Stimulated activated CD8-positive, alpha-beta memory T cell treated with anti-CD3 and anti-CD28 coated beads, Interleukin-15, amount 100 ng/mL, for 1 hour (primary cell): ENCODE measurements around the gene NKAIN1.
"Not testable (repeated sequence)": the region's sequence is repeated elsewhere in the genome, so short reads cannot be mapped to it uniquely, and the experiment has no call there.

ENCODE experiments used
- DNase-seq: peaks from one replicate; pipeline ENCODE4 v3.0.0-alpha.2; 2020; ENCODE audit warnings: low read depth

NKAIN1 gene

DNA sequence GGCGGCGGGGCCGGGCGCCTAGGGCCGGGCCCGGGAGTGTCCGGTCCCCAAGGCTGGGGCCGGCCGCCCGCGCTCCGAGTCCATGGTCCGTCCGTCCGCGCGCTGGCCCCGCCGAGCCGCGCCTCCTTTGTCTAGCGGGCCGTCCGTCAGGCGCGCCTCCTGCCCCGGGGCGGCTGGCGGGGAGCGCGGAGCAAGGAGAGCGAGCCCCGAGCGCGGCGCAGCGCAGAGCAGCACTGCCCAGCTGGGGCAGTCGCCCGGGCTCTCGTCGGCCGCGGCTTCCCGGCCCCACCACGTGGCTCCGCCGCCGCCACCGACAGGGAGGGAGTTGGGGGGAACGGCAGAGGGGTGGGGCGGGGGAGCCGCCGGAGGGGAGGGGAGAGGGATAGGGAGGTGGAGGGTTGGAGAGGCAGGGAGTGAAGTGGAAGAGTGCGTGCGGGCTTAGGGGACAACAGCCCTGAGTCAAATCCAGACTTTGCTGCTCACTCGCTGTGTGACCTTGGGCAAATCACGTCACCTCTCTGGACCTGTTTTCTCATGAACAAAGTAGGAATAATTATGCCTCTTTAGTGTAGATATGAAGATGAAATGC lies at the start of gene NKAIN1:
Gene NKAIN1 (minus strand): TSS at position 235 of the 589 bp plus-strand sequence. CDS start 340 bp downstream, outside the sequence.
- no peak for DNase-seq

DNA sequence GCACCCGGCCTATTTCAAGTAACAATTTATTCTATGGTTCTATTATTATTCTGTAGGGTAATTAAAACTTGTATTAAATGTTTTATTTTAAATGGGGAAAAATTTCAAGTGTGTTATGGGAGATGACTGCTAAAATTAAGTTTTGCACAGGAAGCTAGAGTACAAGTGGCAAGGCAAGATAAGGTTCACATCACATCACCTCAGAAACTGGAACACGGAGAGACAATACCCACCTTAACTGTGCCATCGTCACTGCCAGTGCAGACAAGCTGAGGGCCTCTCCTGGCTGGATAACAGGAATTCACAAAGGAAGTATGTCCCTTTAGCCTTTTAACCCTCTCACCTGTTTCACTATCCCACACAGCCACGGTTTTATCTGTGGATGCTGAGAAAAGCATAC lies 49.3 kb upstream of the NKAIN1 start:
- DNase-seq, result no peak

DNA sequence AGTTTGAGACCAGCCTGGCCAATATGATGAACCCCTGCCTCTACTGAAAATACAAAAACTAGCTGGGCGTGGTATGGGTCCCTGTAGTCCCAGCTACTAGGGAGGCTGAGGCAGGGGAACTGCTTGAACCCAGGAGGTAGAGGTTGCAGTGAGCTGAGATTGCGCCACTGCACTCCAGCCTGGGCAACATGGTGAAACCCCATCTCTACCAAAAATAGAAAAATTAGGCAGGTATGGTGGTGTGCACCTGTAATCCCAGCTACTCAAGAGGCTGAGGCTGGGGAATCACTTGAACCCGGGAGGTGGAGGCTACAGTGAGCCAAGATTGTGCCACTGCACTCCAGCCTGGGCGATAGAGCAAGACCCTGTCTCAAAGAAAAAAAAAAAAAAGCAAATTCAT lies 48.1 kb upstream of the NKAIN1 start:
- DNase-seq, result not testable (repeated sequence)

DNA sequence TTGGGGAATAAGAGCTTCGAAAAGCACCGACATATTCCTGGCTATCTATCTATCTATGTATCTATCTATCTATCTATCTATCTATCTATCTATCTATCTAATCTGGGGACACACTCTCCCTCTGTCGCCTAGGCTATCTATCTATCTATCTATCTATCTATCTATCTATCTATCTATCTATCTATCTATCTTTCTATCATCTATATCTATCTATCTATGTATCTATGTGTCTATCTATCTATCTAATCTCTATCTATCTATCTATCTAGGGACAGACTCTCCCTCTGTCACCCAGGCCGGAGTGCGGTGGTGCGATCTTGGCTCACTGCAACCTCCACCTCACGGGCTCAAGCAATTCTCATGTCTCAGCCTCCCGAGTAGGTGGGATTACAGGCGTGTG lies 42.7 kb upstream of the NKAIN1 start:
- not testable (repeated sequence) for DNase-seq

DNA sequence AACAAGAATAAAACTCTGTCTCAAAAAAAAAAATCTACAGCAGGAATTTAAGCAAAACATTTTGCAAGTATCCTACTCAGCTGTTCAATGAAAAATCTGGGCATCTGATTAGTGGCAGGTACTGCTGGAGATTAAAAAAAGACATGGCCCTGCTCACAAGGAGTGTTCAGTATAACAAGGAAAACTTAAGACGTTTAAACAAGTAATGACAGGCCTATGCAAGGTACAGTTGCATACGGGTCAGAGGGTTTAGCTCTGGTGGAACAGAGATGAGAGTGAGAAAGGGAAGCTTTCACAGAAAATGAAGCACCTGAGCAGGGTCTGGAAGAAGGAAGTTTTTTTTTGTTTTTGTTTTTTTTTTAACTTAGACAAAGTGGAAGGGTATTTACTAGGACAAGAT lies 33.9 kb upstream of the NKAIN1 start:
- DNase-seq, result no peak

DNA sequence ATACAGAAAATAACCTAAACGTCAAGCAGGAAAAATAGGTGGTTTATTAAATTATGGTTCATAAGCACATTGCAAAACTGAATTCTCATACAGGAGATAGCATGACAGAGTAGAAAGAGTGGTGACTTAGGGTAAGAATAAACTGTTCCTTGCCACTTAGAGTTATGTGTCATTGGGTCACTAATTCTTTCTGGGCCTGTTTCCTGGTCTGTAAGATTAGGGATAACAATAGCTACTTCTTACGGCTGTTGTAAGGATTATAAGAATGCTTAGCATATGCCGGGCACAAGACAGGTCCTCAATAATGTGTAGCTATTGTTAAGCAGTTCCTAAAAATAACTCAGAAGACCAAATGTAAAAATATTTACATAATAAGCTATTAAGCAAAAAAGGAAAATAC lies 32.7 kb upstream of the NKAIN1 start:
- no peak for DNase-seq

DNA sequence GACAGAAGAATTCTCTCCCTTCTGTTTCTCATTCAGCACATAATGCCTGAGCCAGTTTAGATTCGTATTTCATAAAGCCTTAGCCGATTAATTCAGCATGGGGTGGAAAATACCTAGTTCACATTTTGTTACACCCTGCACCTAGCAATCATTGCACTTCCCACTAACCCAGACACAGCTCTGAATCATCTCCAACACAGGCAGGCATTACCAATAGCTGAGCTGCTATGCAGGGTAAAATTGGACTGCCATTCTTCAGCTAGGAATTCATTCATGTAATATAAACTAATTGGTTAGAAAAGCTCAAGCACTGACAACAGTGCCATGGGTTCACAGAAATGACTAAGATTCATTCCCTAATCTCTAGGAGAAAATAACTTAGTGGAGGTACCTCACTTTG lies 26.9 kb upstream of the NKAIN1 start:
- DNase-seq, result no peak

DNA sequence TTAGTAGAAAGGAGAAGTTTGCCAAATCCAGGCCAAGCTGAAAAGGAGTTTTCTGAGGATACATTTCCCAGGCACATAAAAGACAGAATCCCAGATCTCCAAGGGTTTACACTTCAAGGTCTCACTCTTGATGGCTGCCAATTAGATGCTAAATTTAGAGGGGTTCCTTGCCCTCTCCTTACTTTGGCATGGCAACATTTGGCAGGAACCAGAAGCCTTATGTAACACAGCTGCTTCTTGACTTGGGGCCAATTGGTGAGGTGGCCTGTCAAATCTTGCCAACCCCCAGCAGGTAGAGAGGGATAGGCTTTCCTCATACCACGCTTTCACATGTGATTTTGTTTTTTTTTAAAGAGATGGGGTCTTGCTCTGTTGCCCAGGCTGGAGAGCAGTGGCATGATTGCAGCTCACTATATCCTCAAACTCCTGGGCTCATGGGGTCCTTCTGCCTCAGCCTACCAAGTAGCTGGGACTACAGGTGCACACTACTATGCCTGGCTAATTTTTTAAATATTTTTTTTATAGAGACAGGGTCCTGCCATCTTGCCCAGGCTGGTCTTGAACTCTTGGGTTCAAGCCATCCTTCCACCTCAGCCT lies 25.2 kb upstream of the NKAIN1 start:
- DNase-seq, result no peak

DNA sequence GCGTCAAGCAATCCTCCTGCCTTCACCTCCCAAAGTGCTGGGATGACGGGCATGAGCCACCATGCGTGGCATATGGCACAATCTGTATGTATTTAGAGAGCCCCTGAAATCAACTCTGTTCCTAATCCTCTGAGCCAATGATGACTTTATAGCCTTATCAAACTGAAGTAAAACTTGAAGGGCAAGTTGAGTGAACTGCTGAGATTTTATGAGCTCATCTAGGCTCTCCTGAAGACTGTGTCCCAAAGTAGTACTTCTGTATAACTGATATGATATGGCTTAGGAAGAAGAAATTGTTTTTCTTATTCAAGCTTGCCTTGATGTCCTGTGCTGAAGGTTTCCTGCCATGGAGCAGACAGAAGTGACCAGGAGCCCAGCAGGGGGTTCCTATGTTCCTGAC lies 23.7 kb upstream of the NKAIN1 start:
- no peak for DNase-seq

DNA sequence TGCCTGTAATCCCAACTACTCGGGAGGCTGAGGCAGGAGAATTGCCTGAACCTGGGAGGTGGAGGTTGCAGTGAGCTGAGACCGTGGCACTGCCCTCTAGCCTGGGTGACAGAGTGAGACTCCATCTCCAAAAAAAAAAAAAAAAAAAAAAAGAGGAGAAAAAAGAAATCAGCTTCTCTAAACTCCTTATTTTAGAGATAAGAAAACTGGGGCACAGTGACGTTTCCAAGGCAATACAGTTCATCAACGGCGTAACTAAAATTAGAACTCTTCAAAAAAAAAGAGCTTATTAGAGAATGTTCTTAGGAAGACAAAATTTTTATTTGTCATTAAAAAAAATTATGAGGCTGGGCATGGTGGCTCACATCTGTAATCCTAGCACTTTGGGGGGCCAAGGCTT lies 22.7 kb upstream of the NKAIN1 start:
- not testable (repeated sequence) for DNase-seq

DNA sequence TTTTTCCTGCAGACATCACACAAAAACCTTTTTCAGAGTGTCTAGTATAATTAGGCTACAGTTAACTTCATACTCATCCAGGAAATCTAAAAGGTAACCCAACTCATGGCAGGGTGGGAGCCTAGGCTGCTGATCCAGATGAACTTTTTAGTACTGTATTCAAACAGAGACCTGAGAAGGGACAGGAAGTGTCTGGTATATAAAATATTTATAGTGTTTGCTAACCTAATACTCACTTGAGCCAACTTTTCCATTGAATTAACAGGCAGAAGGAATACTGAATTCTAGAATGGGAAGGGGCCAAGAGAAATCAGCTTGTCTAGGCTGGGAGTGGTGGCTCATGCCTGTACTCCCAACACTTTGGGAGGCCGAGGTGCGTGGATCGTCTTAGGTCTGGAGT lies 22.2 kb upstream of the NKAIN1 start:
- no peak for DNase-seq

DNA sequence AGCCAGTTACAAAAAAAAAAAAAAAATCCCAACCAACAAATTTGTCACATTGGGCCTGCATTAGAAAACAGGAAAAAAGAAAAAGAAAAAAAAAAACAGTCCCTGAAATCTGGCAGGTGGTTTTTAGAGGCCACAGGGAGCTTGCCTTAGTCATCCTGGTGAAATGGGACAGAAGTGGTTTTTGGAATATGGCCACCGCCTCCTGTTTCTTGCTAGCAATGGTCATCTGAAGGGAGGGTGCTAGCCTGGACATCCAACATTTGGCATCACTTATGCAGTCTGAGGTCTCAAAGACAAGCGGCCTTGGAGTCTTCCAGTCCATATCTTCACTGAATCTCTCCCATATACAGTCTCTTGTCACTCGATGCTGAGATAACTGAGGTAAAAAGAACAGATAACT lies 20.1 kb upstream of the NKAIN1 start:
- DNase-seq, result no peak

DNA sequence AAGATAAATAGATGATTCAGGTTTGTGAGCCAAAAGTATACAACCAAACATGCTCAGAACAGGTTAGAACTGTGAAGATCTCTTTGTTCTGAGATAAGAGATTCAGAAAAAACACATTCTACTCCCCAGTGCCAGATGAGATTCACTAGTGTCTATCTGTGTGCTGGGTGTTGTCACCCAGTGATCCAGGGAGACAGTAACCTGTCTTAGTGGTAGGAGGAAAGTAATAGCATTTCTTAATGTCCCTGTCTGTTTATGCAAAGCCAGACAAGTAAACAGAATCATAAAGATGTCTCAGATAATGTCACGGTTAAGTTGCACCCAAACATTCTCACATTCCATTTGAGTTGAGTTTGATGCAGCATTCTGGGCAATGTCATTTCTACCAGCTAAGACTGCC lies 18.9 kb upstream of the NKAIN1 start:
- DNase-seq, result no peak

DNA sequence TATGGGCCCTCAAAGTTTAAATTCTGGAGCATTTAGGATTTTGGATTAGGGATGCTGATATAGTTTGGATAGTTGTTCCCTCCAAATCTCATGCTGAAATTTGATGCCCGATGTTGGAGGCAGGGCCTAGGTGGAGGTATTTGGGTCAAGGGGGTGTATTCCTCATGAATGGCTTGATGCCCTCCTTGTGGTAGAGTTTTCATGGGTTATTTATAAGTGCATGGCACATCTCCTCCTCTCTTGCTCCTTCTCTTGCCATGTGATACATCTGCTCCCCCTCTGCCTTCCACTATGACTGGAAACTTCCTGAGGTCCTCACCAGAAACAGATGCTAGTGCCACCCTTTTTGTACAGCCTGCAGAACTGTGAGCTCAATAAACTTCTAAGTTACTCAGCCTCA lies 17.5 kb upstream of the NKAIN1 start:
- DNase-seq, result no peak

DNA sequence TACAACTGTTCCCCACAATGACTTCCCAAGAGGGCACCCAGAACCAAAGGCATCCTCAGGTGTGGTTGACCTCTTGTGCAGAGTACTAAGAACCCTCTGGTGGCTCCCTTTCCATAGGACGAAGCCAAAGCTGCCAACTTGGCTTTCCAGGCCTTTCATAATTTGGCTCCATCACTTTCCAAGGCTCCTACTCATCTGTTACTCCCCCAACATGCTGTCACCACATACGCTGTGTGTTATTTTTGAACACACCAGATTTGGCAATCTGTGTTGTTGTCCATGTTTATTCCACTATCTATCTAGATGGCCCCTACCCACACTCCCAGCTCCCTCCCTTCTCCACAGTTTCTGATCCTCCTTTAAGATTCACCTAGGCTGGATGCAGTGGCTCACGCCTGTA lies 10.2 kb upstream of the NKAIN1 start:
- DNase-seq, result no peak

DNA sequence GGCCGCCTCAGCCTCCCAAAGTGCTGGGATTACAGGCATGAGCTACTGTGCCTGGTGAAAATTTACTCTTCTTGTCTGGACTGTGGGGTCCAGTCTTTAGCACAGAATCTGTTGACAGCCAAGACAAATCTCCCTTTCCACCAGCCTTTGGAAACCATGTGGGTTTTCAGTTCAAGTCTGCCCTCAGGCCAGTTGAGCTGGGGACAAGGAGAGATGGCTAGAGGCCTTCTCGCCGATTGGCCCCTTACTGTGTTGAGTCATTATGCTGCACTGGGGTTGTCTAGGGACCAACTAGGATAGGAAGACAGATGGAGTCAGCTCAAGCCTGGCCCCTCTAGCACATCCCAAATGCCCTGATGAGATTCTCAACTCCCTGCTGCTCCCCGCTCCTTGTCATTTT lies 8.6 kb upstream of the NKAIN1 start:
- no peak for DNase-seq

DNA sequence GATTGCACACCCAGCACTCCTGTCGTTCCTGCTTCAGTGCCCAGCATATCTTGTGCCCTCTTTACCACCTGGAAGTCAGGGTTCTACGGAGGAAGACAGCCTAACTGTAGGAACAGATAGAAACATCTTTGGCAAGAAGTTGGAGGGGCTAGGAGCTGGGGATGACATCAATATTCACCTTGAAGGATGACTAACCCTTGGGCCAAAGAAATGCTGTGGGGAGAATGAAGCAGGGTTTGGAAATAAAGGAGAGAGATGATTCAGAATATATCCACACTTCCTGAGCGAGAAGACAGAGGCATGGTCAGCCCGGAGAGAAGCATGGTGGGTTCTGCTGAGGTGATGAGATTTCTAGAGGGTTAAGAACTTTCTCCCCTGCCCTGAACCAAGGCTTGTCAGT lies 4.6 kb upstream of the NKAIN1 start:
- no peak for DNase-seq

DNA sequence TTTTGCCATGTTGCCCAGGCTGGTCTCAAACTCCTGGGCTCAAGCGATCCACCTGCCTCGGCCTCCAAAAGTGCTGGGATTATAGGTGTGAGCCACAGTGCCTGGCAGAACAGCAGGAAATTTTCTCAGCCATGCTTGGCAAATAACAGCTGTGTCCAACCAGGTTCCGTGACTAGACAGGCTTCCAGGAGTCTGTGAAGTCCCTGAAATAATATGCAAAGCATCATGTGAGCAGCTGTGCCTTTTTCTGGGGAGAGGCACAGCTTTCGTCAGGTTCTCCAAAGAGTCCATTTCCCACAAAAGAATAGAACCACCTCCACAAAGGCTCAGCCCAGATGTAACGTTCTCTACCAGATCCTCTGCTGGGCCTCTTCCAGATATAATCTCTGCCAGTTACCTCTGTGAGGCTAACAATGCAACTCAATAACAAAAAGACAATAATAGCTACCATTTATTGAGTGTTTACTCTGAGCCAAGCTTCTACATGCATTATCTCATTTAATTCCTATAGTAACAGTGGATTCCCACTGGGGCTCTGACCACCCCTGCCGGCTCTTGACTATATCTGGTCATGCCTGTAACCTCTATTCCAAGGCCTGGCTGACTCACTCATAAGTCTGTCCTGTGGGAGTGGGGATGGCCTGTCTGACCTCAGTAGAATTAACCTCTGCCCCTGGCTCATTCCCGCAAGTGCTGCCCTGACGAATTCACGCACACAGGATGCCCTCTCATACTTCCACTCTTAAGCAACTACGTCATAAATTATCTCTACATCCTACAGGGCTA lies 4.0 kb upstream of the NKAIN1 start:
- DNase-seq, result no peak

DNA sequence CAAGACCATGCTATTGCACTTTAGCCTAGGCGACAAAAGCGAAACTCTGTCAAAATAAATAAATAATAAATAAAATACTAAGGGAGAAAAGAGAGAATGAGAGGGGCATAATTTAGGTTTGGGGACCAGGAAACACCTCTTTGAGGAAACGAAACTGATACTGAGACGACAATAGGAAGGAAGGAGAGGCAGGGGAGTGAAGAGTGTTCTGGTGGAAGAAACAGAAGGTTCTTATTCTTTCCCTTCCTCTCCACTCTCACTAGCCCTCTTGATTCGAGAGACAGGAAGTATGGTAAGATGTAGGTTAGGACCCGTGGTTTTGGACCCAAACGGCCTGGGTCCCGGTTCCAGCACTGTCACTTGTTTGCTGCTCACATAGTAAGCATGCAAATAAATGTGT lies 1.6 kb upstream of the NKAIN1 start:
- no peak for DNase-seq

DNA sequence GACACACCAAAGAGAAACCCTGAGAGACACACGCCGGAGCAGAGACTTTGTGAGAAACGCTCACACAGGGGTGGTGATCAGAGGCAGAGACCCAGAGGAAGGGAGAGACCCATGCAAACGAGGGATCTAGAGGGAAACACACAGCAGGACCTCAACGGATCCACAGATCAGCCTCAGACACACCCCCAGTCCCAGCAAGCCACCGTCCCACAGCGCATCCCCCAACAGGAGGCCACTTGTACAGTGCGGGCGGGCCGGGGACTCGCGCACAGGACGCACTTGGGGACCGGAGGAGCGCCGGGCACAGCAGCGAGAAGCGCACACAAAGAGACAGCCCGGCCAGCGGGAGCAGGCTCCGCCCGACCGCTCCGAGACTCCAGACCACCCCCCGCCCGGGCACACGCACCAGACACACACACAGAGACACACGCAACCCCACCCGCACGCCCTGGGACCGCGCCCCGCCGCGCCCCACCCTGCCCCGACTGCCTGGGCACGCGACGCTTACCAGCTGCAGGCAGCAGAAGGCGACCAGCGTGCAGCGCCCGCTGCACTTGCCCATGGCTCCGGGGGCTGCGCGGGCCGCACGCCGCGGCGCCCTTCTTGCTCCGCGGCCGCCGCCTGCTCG lies 587 bp downstream of the NKAIN1 start:
- DNase-seq, result no peak

DNA sequence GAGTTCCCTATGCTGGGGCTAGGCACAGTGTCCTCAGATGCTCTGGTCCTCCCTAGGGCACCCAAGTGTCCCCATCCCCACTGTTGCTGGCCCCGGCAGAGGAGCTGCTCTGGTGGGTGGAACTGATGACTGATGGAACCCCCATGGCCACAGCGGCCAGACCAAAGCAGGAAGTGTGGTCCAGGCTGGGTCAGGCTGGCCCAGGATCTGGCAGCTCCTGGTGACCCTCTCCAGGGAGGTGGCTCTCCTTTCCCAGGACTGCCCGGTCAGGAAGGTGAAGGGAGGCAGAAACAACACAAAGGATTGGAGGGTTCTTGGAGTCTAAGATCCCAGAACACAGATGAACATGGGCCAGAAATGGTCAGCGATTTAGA lies 1.1 kb downstream of the NKAIN1 start:
- DNase-seq, result no peak

DNA sequence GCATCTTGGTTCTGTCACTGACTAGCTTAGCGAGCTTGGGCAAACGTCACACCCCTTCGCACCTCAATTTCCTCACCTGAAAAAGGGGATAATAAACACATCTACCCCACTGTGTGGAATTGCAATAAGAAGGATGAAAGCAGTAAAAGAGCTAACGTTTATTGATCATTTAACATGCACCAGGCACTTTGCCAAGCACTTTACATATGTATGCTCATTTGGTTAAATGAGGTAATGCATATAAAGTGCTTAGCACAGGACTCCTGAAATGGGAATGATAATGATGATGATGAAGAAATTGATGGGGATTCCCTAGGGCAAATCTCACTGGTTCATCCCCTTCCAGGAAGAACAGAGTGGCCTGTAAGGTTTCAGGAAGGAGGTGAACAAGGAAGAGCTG lies 4.8 kb downstream of the NKAIN1 start:
- DNase-seq, result no peak

DNA sequence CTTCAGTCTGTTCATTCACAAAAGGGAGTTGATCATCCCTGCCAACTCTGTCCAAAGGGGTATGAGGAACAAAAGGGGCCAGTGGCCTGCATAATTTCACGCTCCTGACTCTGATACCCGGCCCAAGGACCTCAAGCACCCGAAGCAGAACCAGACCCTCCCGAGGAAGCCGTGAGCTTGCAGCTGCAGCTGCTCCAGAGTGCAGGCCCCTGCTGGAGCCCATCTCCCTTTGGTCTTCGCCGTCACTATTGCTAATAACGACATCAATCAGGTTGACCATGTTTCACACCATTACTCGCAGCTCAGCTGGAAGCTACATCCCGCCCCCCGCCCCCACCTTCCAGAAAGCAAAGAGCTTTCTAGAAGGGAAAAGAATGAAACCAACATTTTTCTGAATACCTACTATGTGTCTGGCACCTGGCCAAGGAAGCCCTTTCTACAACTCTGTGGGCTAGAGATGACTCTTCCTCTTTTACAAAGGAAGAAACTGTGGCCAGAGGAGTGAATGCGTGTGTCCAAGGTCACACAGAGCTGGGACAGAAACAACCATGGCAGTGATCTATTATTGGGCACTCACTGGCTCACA lies 5.5 kb downstream of the NKAIN1 start:
- no peak for DNase-seq
